OCI-LY3 (cell line): ENCODE results near the gene BCL2L12.
"Not testable (repeated sequence)": the region's sequence is repeated elsewhere in the genome, so short reads cannot be mapped to it uniquely, and the experiment has no call there.

Source experiments
- H2AFZ ChIP-seq: fragments of 200-600, 300-600 bp; shearing (Covaris generic); 2 replicates; pipeline ENCODE4 v1.6.0; 2014; ENCODE audit warnings: antibody characterized with exemption, low read depth, low read length
- H3K27ac ChIP-seq: fragments of 200-600, 300-600 bp; sonication (generic); 2 replicates; pipeline ENCODE4 v1.5.1; 2014; ENCODE audit warnings: mild to moderate bottlenecking, low read length, moderate library complexity, mixed read lengths
- H3K27me3 ChIP-seq: fragments of 200-600, 300-600 bp; sonication (generic); 2 replicates; pipeline ENCODE4 v1.6.1; 2014; ENCODE audit warnings: low read depth, low read length, mixed read lengths
- H3K36me3 ChIP-seq: fragments of 200-600, 300-600 bp; sonication (generic); replicated peaks from 2 replicates; pipeline ENCODE3; 2014; ENCODE audit warnings: low read depth, low read length, mixed read lengths
- H3K4me1 ChIP-seq: fragments of 300-600, 200-600 bp; sonication (generic); 2 replicates; pipeline ENCODE4 v1.6.1; 2014; ENCODE audit warnings: low read length, mixed read lengths
- H3K4me2 ChIP-seq: fragments of 200-600, 300-600 bp; sonication (generic); 2 replicates; pipeline ENCODE4 v1.6.1; 2014; ENCODE audit warnings: low read length, mixed read lengths
- H3K4me3 ChIP-seq: fragments of 300-600, 200-600 bp; sonication (generic); 2 replicates; pipeline ENCODE4 v1.5.1; 2014; ENCODE audit warnings: antibody characterized with exemption, mild to moderate bottlenecking, low read length, moderate library complexity
- H3K79me2 ChIP-seq: fragments of 300-600, 200-600 bp; shearing (Covaris generic); 2 replicates; pipeline ENCODE4 v1.6.1; 2014; ENCODE audit warnings: mild to moderate bottlenecking, low read length, mixed read lengths
- H3K9ac ChIP-seq: fragments of 300-600, 200-600 bp; shearing (Covaris generic); 2 replicates; pipeline ENCODE4 v1.6.0; 2014; ENCODE audit warnings: mild to moderate bottlenecking, low read length, moderate library complexity
- H3K9me3 ChIP-seq: fragments of 200-600, 300-600 bp; shearing (Covaris generic); 2 replicates; pipeline ENCODE4 v1.6.1; 2014; ENCODE audit warnings: low read length, mixed read lengths; ENCODE audit not compliant: insufficient read depth
- H4K20me1 ChIP-seq: fragments of 200-600, 300-600 bp; sonication (generic); 2 replicates; pipeline ENCODE4 v1.6.1; 2016; ENCODE audit warnings: low read length, mixed read lengths; ENCODE audit not compliant: insufficient read depth
- EZH2phosphoT487 ChIP-seq: fragments of 200-600 bp; shearing (Covaris generic); IDR thresholded peaks from 2 replicates; pipeline ENCODE4 v1.6.1; 2018; ENCODE audit warnings: antibody characterized with exemption, mixed run types, low read depth
- TF ChIP-seq, protein P1 (sequence below): fragments of 200-600, 300-600 bp; sonication (generic); IDR thresholded peaks from 2 replicates; pipeline ENCODE4 v1.5.1; 2014; ENCODE audit warnings: antibody characterized with exemption, low read length, low read depth

Gene BCL2L12

DNA sequence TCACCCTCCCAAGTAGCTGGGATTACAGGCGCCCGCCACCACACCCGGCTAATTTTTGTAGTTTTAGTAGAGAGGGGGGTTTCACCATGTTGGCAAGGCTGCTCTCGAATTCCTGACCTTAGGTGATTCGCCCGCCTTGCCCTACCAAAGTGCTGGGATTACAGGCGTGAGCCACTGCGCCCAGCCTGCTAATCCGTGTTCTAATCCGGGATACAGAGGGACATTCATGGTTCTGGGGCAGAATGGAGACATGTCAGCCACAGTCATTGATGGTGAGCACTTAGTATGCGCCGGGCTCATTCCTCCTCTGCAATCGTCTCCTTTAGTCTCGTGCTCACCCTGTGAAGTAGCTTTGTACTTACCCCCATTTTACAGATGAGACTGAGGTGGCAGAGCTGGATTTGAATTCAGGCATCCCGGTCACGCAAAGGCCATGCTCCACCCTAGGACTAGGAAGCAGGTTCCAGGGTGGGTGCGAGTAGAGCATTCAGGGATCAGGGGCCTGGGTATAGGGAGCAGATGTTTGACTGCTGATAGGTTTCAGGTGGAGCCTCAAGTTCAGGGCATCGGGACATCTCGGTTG, 34.0 kb upstream of the BCL2L12 start:
- Histone ChIP-seq H3K4me3 (no peak overlapping the region), H3K4me1 (no peaks in the 10 kb centered on the region), H3K36me3 (peaks cover 14% of the 10 kb centered on the region), H4K20me1 (no peaks in the 10 kb centered on the region), H3K27ac (no peak overlapping the region), H3K27me3 (no peaks in the 10 kb centered on the region), H3K9me3 (no peaks in the 10 kb centered on the region), H3K9ac (no peak overlapping the region), H3K4me2 (no peak overlapping the region), H3K79me2 (no peaks in the 10 kb centered on the region), H2AFZ (no peak overlapping the region)
- TF ChIP-seq, protein P1, sequence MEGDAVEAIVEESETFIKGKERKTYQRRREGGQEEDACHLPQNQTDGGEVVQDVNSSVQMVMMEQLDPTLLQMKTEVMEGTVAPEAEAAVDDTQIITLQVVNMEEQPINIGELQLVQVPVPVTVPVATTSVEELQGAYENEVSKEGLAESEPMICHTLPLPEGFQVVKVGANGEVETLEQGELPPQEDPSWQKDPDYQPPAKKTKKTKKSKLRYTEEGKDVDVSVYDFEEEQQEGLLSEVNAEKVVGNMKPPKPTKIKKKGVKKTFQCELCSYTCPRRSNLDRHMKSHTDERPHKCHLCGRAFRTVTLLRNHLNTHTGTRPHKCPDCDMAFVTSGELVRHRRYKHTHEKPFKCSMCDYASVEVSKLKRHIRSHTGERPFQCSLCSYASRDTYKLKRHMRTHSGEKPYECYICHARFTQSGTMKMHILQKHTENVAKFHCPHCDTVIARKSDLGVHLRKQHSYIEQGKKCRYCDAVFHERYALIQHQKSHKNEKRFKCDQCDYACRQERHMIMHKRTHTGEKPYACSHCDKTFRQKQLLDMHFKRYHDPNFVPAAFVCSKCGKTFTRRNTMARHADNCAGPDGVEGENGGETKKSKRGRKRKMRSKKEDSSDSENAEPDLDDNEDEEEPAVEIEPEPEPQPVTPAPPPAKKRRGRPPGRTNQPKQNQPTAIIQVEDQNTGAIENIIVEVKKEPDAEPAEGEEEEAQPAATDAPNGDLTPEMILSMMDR = no peak
- no peak for TF ChIP-seq EZH2phosphoT487

DNA sequence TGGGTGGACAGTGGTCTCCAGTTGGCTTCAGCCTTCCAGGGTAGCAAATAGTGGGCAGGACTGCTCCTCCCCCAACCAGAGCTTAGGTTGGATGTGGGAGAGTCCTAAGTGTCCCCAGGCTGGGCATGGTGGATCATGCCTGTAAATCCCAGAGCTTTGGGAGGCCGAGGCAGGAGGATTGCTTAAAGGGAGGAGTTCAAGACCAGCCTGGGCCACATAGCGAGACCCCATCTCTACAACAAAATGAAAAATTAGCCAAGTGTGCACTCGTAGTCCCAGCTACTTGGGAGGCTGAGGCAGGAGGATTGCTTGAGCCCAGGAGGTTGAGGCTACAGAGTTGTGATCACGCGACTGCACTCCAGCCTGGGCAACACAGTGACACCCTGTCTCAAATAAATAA, 33.2 kb upstream of the BCL2L12 start:
- TF ChIP-seq EZH2phosphoT487 = no peak
- TF ChIP-seq, protein P1 = no peak
- Histone ChIP-seq H3K9ac (no peak overlapping the region), H4K20me1 (no peaks in the 10 kb centered on the region), H3K4me3 (no peak overlapping the region), H3K36me3 (peaks cover 9% of the 10 kb centered on the region), H3K27me3 (no peaks in the 10 kb centered on the region), H3K4me2 (no peak overlapping the region), H3K4me1 (no peaks in the 10 kb centered on the region), H3K9me3 (no peaks in the 10 kb centered on the region), H3K79me2 (no peaks in the 10 kb centered on the region), H3K27ac (no peak overlapping the region), H2AFZ (no peak overlapping the region)

DNA sequence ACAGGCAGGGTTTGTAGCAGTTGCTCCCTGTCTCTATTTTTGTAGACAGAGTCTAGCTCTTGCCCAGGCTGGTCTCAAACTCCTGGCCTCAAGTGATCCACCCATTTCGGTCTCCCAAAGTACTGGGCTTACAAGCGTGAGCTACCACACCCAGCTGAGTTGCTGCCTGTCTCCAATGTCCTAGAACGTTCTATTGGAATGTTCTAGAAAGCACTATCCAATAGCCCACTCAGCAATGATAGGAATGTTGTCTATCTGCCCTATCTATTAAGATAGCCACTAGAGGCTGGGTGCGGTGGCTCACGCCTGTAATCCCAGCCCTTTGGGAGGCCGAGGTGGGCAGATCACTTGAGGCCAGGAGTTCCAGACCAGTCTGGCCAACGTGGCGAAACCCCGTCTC, 32.5 kb upstream of the BCL2L12 start:
- H2AFZ ChIP-seq = not testable (repeated sequence)

DNA sequence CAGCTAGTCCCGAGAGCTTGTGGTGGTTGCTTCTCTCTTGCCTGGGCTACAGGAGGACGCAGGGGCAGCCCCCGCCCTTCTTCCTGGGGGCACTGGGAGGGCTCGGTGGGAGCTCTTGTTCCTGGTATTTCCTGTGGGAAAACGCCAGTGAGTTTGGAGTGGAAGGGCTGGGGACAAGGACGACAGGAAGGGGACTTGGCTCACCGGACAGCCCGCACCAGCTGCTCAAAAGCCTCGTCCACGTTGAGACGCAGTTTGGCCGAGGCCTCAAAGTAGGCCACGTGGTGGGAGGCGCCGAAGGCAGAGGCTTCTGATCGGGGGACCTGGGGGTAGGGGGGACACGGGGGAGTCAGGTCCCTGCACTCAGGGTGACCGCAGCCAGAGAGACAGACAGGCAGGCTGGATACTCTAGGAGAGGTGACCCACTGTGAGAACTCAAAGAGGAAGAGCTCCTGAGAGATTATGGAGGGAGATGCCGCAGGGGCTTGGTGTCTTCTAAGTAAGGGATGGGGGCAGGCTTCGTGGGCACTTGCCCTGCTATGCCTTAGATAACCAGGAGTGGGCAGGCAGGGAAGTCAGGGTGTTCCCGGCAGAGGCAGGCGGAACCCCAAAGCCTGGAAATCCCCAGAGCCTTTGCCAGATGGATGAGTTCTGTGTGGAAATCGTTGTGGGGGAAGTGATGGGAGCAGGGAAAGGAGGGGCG, 30.1 kb upstream of the BCL2L12 start:
- peaks cover 8% of the 10 kb centered on the region for H3K27me3 ChIP-seq
- no peak overlapping the region for H3K9ac ChIP-seq
- H3K79me2 ChIP-seq = peaks cover under 1% of the 10 kb centered on the region; the same call in 1 of the 2 replicates
- no peak overlapping the region for H3K27ac ChIP-seq
- H3K4me3 ChIP-seq = no peak overlapping the region
- H3K4me1 ChIP-seq = peaks cover 4% of the 10 kb centered on the region
- TF ChIP-seq, protein P1 = no peak
- no peak for TF ChIP-seq EZH2phosphoT487
- H3K4me2 ChIP-seq = no peak overlapping the region
- H3K9me3 ChIP-seq = no peaks in the 10 kb centered on the region
- no peaks in the 10 kb centered on the region for H4K20me1 ChIP-seq
- no peak overlapping the region for H2AFZ ChIP-seq
- H3K36me3 ChIP-seq = no peaks in the 10 kb centered on the region

More for the DNA sequence above, 32.5 kb upstream of the BCL2L12 start:
- H3K4me1 ChIP-seq, H3K36me3 ChIP-seq, H3K27me3 ChIP-seq, H3K4me2 ChIP-seq, H4K20me1 ChIP-seq, H3K79me2 ChIP-seq, H3K27ac ChIP-seq, H3K4me3 ChIP-seq, H3K9ac ChIP-seq, H3K9me3 ChIP-seq: not testable (repeated sequence)
